Stimulated activated CD4-positive, alpha-beta T cell treated with anti-CD3 and anti-CD28 coated beads, Interleukin-12 subunit alpha, Interleukin-12 subunit beta, amount 100 ng/mL, for 4 hours (primary cell): ENCODE results near the gene FZD2.
"Not testable (repeated sequence)": the region's sequence is repeated elsewhere in the genome, so short reads cannot be mapped to it uniquely, and the experiment has no call there.

Source experiments
- DNase-seq: peaks from one replicate; pipeline ENCODE4 v3.0.0-alpha.2; 2020

FZD2 gene

GRCh38 chr17:44546671-44547606 is 10.3 kb upstream of the FZD2 start:
- DNase-seq: no peak

- no peak for DNase-seq
Measured at GRCh38 chr17:44547625-44548267, 9.5 kb upstream of the FZD2 start.

GRCh38 chr17:44548376-44549230 is 8.7 kb upstream of the FZD2 start:
- DNase-seq: no peak

GRCh38 chr17:44549686-44550085 is 7.6 kb upstream of the FZD2 start:
- DNase-seq: no peak

GRCh38 chr17:44552361-44552760 is 4.9 kb upstream of the FZD2 start:
- no peak for DNase-seq

GRCh38 chr17:44555099-44555498 is 2.2 kb upstream of the FZD2 start:
- DNase-seq: no peak

GRCh38 chr17:44556166-44556831 is 985 bp upstream of the FZD2 start:
- no peak for DNase-seq

- no peak for DNase-seq
Measured at GRCh38 chr17:44557651-44558285, 484 bp downstream of the FZD2 start.

GRCh38 chr17:44558334-44558709 is 1.0 kb downstream of the FZD2 start:
- no peak for DNase-seq

- no peak for DNase-seq
Measured at GRCh38 chr17:44558710-44559633, 1.7 kb downstream of the FZD2 start.

- DNase-seq: no peak
Measured at GRCh38 chr17:44559634-44560554, 2.6 kb downstream of the FZD2 start.

- DNase-seq: no peak
Measured at GRCh38 chr17:44561237-44561623, 3.9 kb downstream of the FZD2 start.

GRCh38 chr17:44564429-44564828 is 7.1 kb downstream of the FZD2 start:
- no peak for DNase-seq

GRCh38 chr17:44565866-44566443 is 8.7 kb downstream of the FZD2 start:
- DNase-seq: no peak

- DNase-seq: not testable (repeated sequence)
Measured at GRCh38 chr17:44568311-44568944, 11.1 kb downstream of the FZD2 start.

- no peak for DNase-seq
Measured at GRCh38 chr17:44568945-44569858, 11.9 kb downstream of the FZD2 start.

GRCh38 chr17:44572801-44573200 is 15.5 kb downstream of the FZD2 start:
- no peak for DNase-seq

GRCh38 chr17:44575403-44575802 is 18.1 kb downstream of the FZD2 start:
- DNase-seq: no peak
